Astrocyte (in vitro differentiated cells and primary cell): ENCODE measurements around the gene GPR39. TPM values are rescaled to one million over a fixed set of nuclear protein-coding genes. Genes with fewer than 3 reads are reported as not detected.

Experiments used
- DNase-seq: peaks from one replicate; pipeline ENCODE4 v3.0.0-alpha.2; 2010; ENCODE audit warnings: low read depth
- FAIRE-seq: peaks from 2 replicates; lab custom pipeline; 2011; peaks lifted over from hg19 to GRCh38; lab: Jason Lieb, UNC
- H2AFZ ChIP-seq: 2 replicates; pipeline ENCODE4 v1.6.0; 2012; ENCODE audit warnings: low read depth, low read length, inconsistent platforms
- H3K27ac ChIP-seq: 2 replicates; pipeline ENCODE4 v1.5.1; 2011; ENCODE audit warnings: low read depth, low read length, inconsistent platforms
- H3K27me3 ChIP-seq: 2 replicates; pipeline ENCODE4 v1.6.0; 2011; ENCODE audit warnings: low read length, inconsistent platforms; ENCODE audit not compliant: insufficient read depth
- H3K36me3 ChIP-seq: 2 replicates; pipeline ENCODE4 v1.5.1; 2011; ENCODE audit warnings: low read length, inconsistent platforms; ENCODE audit not compliant: insufficient read depth
- H3K4me1 ChIP-seq: 2 replicates; pipeline ENCODE4 v1.5.1; 2011; ENCODE audit warnings: low read length, inconsistent platforms; ENCODE audit not compliant: insufficient read depth
- H3K4me2 ChIP-seq: 2 replicates; pipeline ENCODE4 v1.6.0; 2012; ENCODE audit warnings: low read length, inconsistent platforms
- H3K4me3 ChIP-seq: 2 replicates; pipeline ENCODE4 v1.5.1; 2011; ENCODE audit warnings: low read depth, mild to moderate bottlenecking, low read length, inconsistent platforms; ENCODE audit not compliant: insufficient read depth
- H3K79me2 ChIP-seq: 2 replicates; pipeline ENCODE4 v1.6.0; 2012; ENCODE audit warnings: mild to moderate bottlenecking, low read length, inconsistent platforms; ENCODE audit not compliant: insufficient read depth
- H3K9ac ChIP-seq: 2 replicates; pipeline ENCODE4 v1.6.0; 2012; ENCODE audit warnings: mild to moderate bottlenecking, low read length, inconsistent platforms
- H3K9me3 ChIP-seq: 2 replicates; pipeline ENCODE4 v1.5.1; 2012; ENCODE audit warnings: low read depth, mild to moderate bottlenecking, low read length, inconsistent platforms; ENCODE audit not compliant: insufficient read depth
- H4K20me1 ChIP-seq: 2 replicates; pipeline ENCODE4 v1.6.0; 2012; ENCODE audit warnings: low read length, inconsistent platforms; ENCODE audit not compliant: insufficient read depth
- H3K27ac Mint-ChIP-seq: one replicate; pipeline ENCODE4 v1.8.0; 2021; ENCODE audit warnings: mild to moderate bottlenecking, mixed read lengths; ENCODE audit not compliant: unreplicated experiment
- H3K27me3 Mint-ChIP-seq: one replicate; pipeline ENCODE4 v1.8.0; 2021; ENCODE audit warnings: low read depth, mixed read lengths; ENCODE audit not compliant: unreplicated experiment
- H3K36me3 Mint-ChIP-seq: one replicate; pipeline ENCODE4 v1.8.0; 2021; ENCODE audit warnings: low read depth, mixed read lengths; ENCODE audit not compliant: unreplicated experiment
- H3K4me1 Mint-ChIP-seq: one replicate; pipeline ENCODE4 v1.8.0; 2021; ENCODE audit warnings: low read depth, mixed read lengths; ENCODE audit not compliant: unreplicated experiment
- H3K4me3 Mint-ChIP-seq: one replicate; pipeline ENCODE4 v1.8.0; 2021; ENCODE audit warnings: mild to moderate bottlenecking, moderate library complexity, mixed read lengths; ENCODE audit not compliant: unreplicated experiment
- H3K9me3 Mint-ChIP-seq: one replicate; pipeline ENCODE4 v1.8.0; 2021; ENCODE audit warnings: mild to moderate bottlenecking, mixed read lengths; ENCODE audit not compliant: unreplicated experiment
- CTCF ChIP-seq: IDR thresholded peaks from 2 replicates; pipeline ENCODE4 v1.5.1; 2011; ENCODE audit warnings: low read depth, mild to moderate bottlenecking, inconsistent platforms, low read length, moderate library complexity; ENCODE audit not compliant: insufficient read depth
- EZH2 ChIP-seq: IDR thresholded peaks from 2 replicates; pipeline ENCODE4 v1.6.1; 2012; ENCODE audit warnings: mild to moderate bottlenecking, low read length, inconsistent platforms; ENCODE audit not compliant: insufficient read depth
- total RNA-seq: library from RNA; stranded (reverse); gene quantifications from 2 replicates; pipeline ENCODE4 v1.2.1, GENCODE V29; 2021

The GPR39 gene
- total RNA-seq, 1 donor from 2014 or later, result 4.4 TPM

GRCh38 chr2:132515010-132515409, 98.4 kb downstream of the GPR39 start:
- no peak overlapping the region for H3K27ac ChIP-seq
- H2AFZ ChIP-seq, result no peak overlapping the region
- H4K20me1 ChIP-seq, result no peaks in the 10 kb centered on the region
- peaks cover 2% of the 10 kb centered on the region for H3K79me2 ChIP-seq
- H3K27ac Mint-ChIP-seq, result no peak overlapping the region
- no peaks in the 10 kb centered on the region for H3K9me3 ChIP-seq
- H3K27me3 Mint-ChIP-seq, result no peaks in the 10 kb centered on the region
- no peak for DNase-seq
- H3K4me2 ChIP-seq, result no peak overlapping the region
- TF ChIP-seq EZH2 (no peak), CTCF (no peak)
- H3K4me3 Mint-ChIP-seq, result no peak overlapping the region
- no peaks in the 10 kb centered on the region for H3K36me3 ChIP-seq
- H3K4me1 ChIP-seq, result no peaks in the 10 kb centered on the region
- peaks cover 8% of the 10 kb centered on the region for H3K4me1 Mint-ChIP-seq
- H3K9ac ChIP-seq, result no peak overlapping the region
- no peak overlapping the region for H3K4me3 ChIP-seq
- H3K36me3 Mint-ChIP-seq, result peaks cover 1% of the 10 kb centered on the region
- H3K9me3 Mint-ChIP-seq, result no peaks in the 10 kb centered on the region
- no peaks in the 10 kb centered on the region for H3K27me3 ChIP-seq
- no peak for FAIRE-seq

GRCh38 chr2:132517386-132517785, 100.8 kb downstream of the GPR39 start:
- Histone ChIP-seq H3K4me3 (no peak overlapping the region), H3K27me3 (no peaks in the 10 kb centered on the region), H4K20me1 (no peaks in the 10 kb centered on the region), H3K9ac (no peak overlapping the region), H3K4me2 (no peak overlapping the region), H3K9me3 (no peaks in the 10 kb centered on the region), H3K79me2 (peaks cover 2% of the 10 kb centered on the region), H3K27ac (no peak overlapping the region), H3K36me3 (no peaks in the 10 kb centered on the region), H2AFZ (no peak overlapping the region), H3K4me1 (no peaks in the 10 kb centered on the region)
- TF ChIP-seq EZH2 (no peak), CTCF (no peak)
- DNase-seq (no peak), FAIRE-seq (no peak)
- Mint-ChIP-seq H3K9me3 (peaks cover 2% of the 10 kb centered on the region), H3K4me3 (no peak overlapping the region), H3K36me3 (peaks cover 1% of the 10 kb centered on the region), H3K27ac (no peak overlapping the region), H3K27me3 (no peaks in the 10 kb centered on the region), H3K4me1 (peaks cover 23% of the 10 kb centered on the region)

- Histone ChIP-seq H3K27me3 (no peaks in the 10 kb centered on the region), H3K4me3 (no peak overlapping the region), H4K20me1 (no peaks in the 10 kb centered on the region), H3K27ac (no peak overlapping the region), H3K36me3 (no peaks in the 10 kb centered on the region), H2AFZ (no peak overlapping the region), H3K4me1 (no peaks in the 10 kb centered on the region), H3K9ac (no peak overlapping the region), H3K4me2 (no peak overlapping the region), H3K9me3 (no peaks in the 10 kb centered on the region), H3K79me2 (peaks cover 2% of the 10 kb centered on the region)
- H3K36me3 Mint-ChIP-seq, result peaks cover 1% of the 10 kb centered on the region
- no peak for TF ChIP-seq CTCF
- no peak for TF ChIP-seq EZH2
- H3K4me1 Mint-ChIP-seq, result peaks cover 29% of the 10 kb centered on the region
- no peak for DNase-seq
- H3K4me3 Mint-ChIP-seq, result no peak overlapping the region
- FAIRE-seq, result no peak
- H3K27me3 Mint-ChIP-seq, result no peaks in the 10 kb centered on the region
- peaks cover 2% of the 10 kb centered on the region for H3K9me3 Mint-ChIP-seq
- H3K27ac Mint-ChIP-seq, result no peak overlapping the region
Observed at GRCh38 chr2:132518302-132518701, 101.7 kb downstream of the GPR39 start.
